Ectodermal cell (in vitro differentiated cells): Measurements from ENCODE around the gene PARP1.

ENCODE experiments used
- H3K27ac ChIP-seq: 2 replicates; pipeline ENCODE4 v1.7.0; 2013; ENCODE audit warnings: mild to moderate bottlenecking, low read depth, low read length; ENCODE audit not compliant: insufficient read depth, poor library complexity, severe bottlenecking
- H3K27me3 ChIP-seq: 2 replicates; pipeline ENCODE4 v1.7.0; 2013; ENCODE audit warnings: mild to moderate bottlenecking, low read length; ENCODE audit not compliant: insufficient read depth, control insufficient read depth, poor library complexity, severe bottlenecking
- H3K36me3 ChIP-seq: one replicate; pipeline ENCODE4 v1.7.0; 2013; ENCODE audit warnings: low read length; ENCODE audit not compliant: control insufficient read depth, insufficient read depth
- H3K4me1 ChIP-seq: one replicate; pipeline ENCODE4 v1.7.0; 2013; ENCODE audit warnings: low read length; ENCODE audit not compliant: control insufficient read depth, insufficient read depth
- H3K4me3 ChIP-seq: 2 replicates; pipeline ENCODE4 v1.7.0; 2013; ENCODE audit warnings: low read depth, low read length, control low read depth; ENCODE audit not compliant: insufficient read depth
- H3K9me3 ChIP-seq: 2 replicates; pipeline ENCODE4 v1.7.0; 2013; ENCODE audit warnings: mild to moderate bottlenecking, low read length, moderate library complexity; ENCODE audit not compliant: control insufficient read depth
- WGBS, 2 experiments: methylation state at CpG; one replicate each; pipeline ENCODE4 v1.1.7; 2013; ENCODE audit warnings: missing lambda C conversion rate in 2 of 2; 5-methylcytosine and 5-hydroxymethylcytosine counted together

The PARP1 gene

DNA sequence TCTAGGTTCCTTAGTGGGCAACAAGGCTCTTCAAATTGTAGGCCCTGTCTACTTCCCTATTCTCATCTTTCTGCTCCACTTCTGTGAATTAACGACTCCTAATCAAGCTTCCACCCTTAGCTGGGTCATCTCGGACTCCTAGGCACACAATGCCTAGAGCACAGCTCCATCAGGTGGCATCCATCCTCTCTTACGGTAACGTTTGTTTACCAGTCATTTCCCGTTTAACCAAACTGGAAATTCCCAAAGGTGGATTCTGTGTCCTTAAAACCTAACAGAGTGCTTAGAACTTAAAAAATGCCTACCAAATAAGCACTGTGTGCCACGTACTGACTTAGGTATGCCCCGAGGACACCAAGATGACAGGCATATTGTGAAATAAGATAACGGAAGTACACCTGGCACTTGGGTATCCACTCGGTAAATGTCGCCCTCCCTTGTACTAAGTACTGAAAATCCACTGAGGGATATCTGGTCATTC lies 1.5 kb downstream of the PARP1 start:
- H3K9me3 ChIP-seq: no peaks in the 10 kb centered on the region
- no peaks in the 10 kb centered on the region for H3K27me3 ChIP-seq
- peaks cover 29% of the 10 kb centered on the region for H3K4me1 ChIP-seq
- H3K4me3 ChIP-seq: peak overlapping the region; percentile 80
- 7 to 8% methylated on average over 10 of the region's 10 CpGs for WGBS, 2 experiments
- H3K36me3 ChIP-seq: peaks cover 8% of the 10 kb centered on the region
- no peak overlapping the region for H3K27ac ChIP-seq

DNA sequence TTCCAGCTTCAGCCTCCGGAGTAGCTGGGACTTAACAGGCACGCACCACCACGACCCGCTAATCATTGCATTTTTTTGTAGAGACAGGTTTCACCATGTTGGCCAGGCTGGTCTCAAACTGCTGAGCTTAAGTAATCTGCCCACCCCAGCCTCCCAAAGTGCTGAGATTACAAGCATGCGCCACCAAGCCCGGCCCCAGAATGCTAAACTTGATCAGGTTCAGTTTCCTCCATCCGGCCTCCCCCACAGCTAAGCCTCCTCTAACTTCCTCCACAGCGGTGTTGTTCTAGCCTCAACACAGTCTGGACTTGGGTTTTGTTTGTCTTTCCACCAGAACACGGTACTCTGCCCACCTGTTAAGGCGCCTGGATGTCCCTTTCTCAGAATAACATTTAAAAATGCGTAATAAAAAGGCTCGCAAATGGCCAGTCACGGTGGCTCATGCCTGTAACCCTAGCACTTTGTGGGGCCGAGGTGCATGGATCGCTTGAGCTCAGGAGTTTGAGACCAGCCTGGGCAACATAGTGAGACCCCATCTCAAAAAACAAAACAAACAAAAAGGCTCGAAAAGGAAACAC lies 2.4 kb downstream of the PARP1 start:
- Histone ChIP-seq H3K4me3 (peak overlapping the region; percentile 21), H3K27me3 (no peaks in the 10 kb centered on the region), H3K9me3 (no peaks in the 10 kb centered on the region), H3K36me3 (peaks cover 17% of the 10 kb centered on the region), H3K27ac (peak overlapping the region; percentile 32), H3K4me1 (peaks cover 29% of the 10 kb centered on the region)
- WGBS, 2 experiments: 25 to 29% methylated on average over 15 to 16 of the region's 16 CpGs

DNA sequence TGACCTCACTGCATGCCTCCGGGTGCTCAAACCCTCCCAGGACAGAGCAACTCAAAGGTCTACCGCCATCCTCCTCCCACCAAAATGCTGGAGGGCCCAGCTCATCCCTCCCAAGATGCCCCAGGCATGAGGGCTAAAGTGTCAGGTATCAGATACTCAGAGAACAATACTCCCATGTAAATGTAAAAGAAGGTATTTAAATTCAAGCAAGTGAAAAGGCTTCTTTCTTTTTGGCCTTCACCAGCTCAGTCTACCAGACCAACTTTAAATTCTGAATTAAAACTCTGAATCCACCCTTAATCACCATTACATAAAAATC lies 3.0 kb downstream of the PARP1 start:
- H3K4me3 ChIP-seq: peak overlapping the region; percentile 21
- H3K27me3 ChIP-seq: no peaks in the 10 kb centered on the region
- peaks cover 29% of the 10 kb centered on the region for H3K4me1 ChIP-seq
- WGBS, 2 experiments: 3 to 6% methylated on average over 2 of the region's 2 CpGs
- H3K36me3 ChIP-seq: peaks cover 19% of the 10 kb centered on the region
- peak overlapping the region; percentile 32 for H3K27ac ChIP-seq
- no peaks in the 10 kb centered on the region for H3K9me3 ChIP-seq

DNA sequence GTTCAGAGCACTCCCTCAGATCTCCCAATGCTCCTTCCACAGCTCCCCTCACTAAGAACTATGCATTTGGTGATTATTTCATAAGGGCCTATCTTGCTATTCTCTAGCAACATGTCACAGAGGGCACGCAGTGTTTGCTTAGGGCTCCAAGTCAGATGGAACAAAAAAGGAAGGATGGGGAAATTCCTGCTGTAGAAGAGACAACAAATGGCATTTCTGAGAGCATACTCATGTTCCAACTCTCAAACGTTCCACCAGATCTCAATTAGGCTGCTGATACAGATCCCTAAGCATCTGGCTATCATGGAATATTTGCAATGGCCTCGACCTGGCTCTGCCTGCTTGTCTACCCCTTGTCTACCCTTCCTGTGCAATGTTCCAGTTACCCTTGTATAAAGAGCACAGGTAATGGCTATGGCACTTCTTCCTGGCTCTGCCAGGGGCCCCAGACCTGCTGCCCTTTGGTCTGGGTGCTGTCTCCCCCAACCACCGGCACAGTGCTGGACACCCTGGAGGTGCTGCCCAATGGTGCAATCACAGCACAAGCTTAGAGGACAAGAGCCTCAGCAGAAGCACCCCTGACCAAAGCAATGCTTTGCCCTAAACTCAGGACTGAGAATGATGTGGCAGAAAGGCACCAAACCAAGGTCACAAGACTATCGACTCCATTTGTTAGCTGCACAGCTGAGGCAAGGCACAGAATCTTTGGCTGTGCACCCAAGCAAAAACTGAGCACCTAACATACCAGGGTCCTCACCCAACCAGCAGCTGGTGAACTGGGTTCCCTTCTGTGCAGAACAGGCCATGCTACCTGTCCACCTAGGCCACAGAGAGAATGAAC lies 3.6 kb downstream of the PARP1 start:
- Histone ChIP-seq H3K36me3 (peaks cover 24% of the 10 kb centered on the region), H3K4me1 (peaks cover 29% of the 10 kb centered on the region), H3K4me3 (no peak overlapping the region), H3K27me3 (no peaks in the 10 kb centered on the region), H3K9me3 (no peaks in the 10 kb centered on the region), H3K27ac (no peak overlapping the region)
- 49 to 60% methylated on average over 5 of the region's 5 CpGs for WGBS, 2 experiments

DNA sequence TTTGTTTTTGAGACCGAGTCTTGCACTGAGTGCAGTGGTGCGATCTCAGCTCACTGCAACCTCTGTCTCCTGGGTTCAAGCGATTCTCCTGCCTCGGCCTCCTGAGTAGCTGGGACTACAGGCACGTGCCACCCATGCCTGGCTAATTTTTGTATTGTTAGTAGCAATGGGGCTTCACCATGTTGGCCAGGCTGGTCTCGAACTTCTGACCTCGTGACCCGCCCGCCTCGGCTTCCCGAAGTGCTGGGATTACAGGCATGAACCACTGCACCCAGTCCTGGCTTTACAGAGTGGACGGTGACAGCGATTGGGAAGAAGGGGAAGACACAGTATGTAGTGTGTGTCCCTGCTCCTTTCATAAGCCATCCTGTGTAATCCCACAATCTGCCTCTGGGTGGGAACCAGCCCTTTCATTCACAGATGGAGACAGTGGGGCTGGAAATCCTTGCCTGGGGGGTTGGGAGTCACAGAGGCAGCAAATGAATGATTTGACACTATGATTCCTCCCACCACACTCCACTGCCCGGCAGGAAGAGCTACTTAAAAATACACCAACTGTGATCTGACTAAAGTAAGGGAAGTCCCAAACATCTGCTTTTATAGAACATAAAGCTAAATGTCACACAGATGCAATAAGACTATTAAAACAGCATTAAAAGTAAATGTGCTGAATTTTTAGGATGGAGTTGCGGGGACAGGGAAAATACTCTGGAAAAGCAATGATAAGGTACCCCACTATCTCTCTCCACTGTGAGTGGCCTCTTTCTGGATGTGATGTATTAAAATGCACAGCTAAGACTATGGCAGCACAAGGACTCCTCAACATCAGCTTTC lies 4.5 kb downstream of the PARP1 start:
- H3K36me3 ChIP-seq: peaks cover 26% of the 10 kb centered on the region
- H3K27me3 ChIP-seq: no peaks in the 10 kb centered on the region
- H3K4me1 ChIP-seq: peaks cover 29% of the 10 kb centered on the region
- no peak overlapping the region for H3K4me3 ChIP-seq
- H3K27ac ChIP-seq: no peak overlapping the region
- 70 to 76% methylated on average over 15 of the region's 15 CpGs for WGBS, 2 experiments
- H3K9me3 ChIP-seq: no peaks in the 10 kb centered on the region

DNA sequence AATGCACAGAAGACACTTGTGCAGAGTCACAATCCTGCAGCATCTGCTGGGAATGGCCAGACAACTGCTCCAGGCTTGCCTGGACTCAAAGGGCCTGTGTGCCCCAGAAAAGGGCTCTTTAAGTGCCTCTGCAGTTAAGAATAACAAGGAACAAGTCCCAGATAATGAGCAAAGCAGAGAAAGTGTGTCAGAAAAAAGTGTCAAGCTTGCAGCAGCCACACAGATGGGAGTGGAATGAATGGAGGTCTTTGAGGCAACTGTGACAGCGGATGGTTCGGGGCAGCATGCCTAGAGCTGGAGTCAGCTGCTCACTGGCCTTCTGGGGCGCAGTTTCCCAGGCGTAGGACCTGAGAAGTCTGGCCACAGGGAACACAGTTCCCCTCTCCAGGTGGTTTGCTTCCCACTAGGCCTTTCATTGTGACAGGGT lies 5.1 kb downstream of the PARP1 start:
- no peaks in the 10 kb centered on the region for H3K27me3 ChIP-seq
- no peaks in the 10 kb centered on the region for H3K9me3 ChIP-seq
- H3K4me3 ChIP-seq: no peak overlapping the region
- 93 to 96% methylated on average over 4 of the region's 4 CpGs for WGBS, 2 experiments
- peaks cover 29% of the 10 kb centered on the region for H3K4me1 ChIP-seq
- H3K36me3 ChIP-seq: peaks cover 29% of the 10 kb centered on the region
- no peak overlapping the region for H3K27ac ChIP-seq

DNA sequence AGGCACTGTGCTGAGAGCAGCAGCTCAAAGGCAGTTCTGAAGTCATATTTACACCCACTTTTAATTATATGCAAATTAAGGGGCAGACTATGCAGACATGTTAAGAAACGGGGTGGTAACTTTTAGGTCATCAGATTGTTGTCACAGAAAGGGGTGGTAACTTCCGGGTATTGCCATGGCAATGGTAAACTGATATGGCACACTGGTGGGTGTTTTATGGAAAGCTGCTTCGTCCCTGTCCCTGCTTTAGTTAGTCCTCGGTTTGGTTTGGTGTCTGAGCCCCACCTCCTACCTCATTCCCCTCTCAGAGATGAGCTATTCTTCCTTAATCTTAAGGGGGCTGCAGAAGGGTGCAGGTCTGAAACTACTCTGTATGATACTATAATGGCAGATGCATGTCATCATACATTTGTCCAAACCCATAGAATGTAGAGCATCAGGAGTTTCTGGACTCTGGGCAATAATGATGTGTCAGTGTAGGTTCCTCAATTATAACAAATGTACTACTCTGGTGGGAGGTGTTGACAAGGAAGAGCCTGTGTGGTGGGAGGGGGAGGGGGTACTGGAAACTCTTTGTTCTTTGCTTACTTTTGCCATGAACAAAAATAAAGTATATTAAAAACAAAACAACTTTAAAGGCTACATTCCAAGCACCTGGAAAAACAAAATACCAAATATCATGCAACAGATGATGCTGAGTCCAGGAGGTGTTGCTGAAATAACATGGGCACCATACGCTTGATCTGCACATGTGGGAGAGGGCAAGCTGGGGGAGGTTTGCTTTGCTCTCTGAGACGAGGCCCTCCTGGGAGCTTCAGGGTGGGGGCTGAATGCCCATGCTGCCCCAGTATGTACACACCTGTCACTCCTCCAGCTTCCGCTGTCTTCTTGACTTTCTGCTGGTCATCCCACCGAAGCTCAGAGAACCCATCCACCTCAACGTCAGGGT lies 6.3 kb downstream of the PARP1 start:
- Histone ChIP-seq H3K27me3 (no peaks in the 10 kb centered on the region), H3K4me1 (peaks cover 28% of the 10 kb centered on the region), H3K4me3 (no peak overlapping the region), H3K27ac (no peak overlapping the region), H3K9me3 (no peaks in the 10 kb centered on the region), H3K36me3 (peaks cover 29% of the 10 kb centered on the region)
- 90 to 92% methylated on average over 9 of the region's 9 CpGs for WGBS, 2 experiments

DNA sequence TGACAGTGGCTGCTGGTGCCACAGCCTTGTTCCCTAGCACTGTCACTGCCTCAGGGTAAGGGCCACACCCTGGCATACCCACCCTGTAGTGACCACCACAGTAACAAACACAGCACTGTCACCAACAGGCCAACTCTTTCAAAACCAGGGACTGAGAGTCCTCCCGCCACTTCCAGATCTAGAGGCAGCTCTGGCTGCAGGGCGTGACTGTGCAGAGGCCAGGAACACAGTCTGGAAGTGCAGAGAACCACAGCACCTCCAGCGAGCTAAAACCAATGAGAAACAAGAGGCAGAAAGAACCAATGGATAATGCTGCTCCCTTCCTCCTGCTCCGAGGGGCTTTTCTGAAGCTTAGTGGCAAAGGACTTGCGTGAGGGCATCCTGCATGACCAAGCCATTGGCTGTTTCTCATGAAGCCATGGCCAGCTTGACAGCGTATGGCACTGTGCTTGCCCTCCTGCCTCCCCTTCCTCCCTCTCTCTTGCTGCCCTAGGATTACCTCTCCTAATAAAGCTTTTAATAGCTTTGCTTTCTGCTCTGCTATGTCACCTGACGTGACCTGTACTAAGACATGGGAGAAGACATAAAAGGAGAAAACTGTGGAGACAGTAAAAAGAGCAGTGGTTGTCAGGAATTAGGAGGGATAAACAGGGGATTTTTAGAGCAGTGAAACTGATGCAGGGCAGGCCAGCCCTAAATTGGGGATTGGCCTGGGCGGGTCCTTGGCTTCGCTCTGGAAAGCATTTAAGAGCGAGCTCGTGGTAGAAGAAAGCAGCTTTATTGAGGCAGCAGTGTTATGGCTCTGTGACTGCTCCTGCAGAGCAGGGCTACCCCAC lies 7.2 kb downstream of the PARP1 start:
- 89 to 91% methylated on average over 11 of the region's 11 CpGs for WGBS, 2 experiments
- no peak overlapping the region for H3K27ac ChIP-seq
- peaks cover 29% of the 10 kb centered on the region for H3K36me3 ChIP-seq
- H3K27me3 ChIP-seq: no peaks in the 10 kb centered on the region
- no peak overlapping the region for H3K4me3 ChIP-seq
- no peaks in the 10 kb centered on the region for H3K9me3 ChIP-seq
- peaks cover 23% of the 10 kb centered on the region for H3K4me1 ChIP-seq
